GM10248 (cell line): ENCODE measurements around the gene EGFLAM.

ENCODE experiments used
- CTCF ChIA-PET: fragments of 300-600 bp; sonication (Branson Sonifier 250); formaldehyde crosslinking; extraction: SDS; loops from one replicate; lab custom pipeline; 2021; ENCODE audit warnings: antibody characterized with exemption; lab: Yijun Ruan, JAX
- POLR2A ChIA-PET: fragments of 350-650 bp; sonication (Branson Sonifier 250); formaldehyde crosslinking; extraction: SDS; loops from one replicate; lab custom pipeline; 2020; ENCODE audit warnings: antibody characterized with exemption; lab: Yijun Ruan, JAX
- DNase-seq: peaks from one replicate; pipeline ENCODE4 v3.0.0; 2012; ENCODE audit errors: extremely low spot score
- CTCF ChIP-seq: IDR thresholded peaks from 2 replicates; pipeline ENCODE4 v1.5.1; 2012; ENCODE audit warnings: mild to moderate bottlenecking, low read depth; ENCODE audit errors: extremely low read depth, missing control alignments, control extremely low read depth

EGFLAM gene

GRCh38 chr5:38380537-38380936 is 122.2 kb downstream of the EGFLAM start:
- DNase-seq, result no peak
- POLR2A ChIA-PET, result no interaction called here
- TF ChIP-seq CTCF, result no peak
- CTCF ChIA-PET, result interaction anchor here (1.0 to 3.4 kb wide), 3 partner anchors 9 to 429 kb away, joined by 3 to 27 read pairs (median 4); no protein-coding TSS in a partner anchor

- no peak for DNase-seq
- no peak for TF ChIP-seq CTCF
- ChIA-PET CTCF (interaction anchor here (1.3 to 3.4 kb wide), 4 partner anchors 10 to 429 kb away, joined by 3 to 33 read pairs (median 15); no protein-coding TSS in a partner anchor), POLR2A (no interaction called here)
These were observed 123.0 kb downstream of the EGFLAM start for GRCh38 chr5:38381361-38381760.

- POLR2A ChIA-PET, result no interaction called here
- CTCF ChIA-PET, result interaction anchor here (0.7 to 3.4 kb wide), 25 partner anchors 9 to 697 kb away, joined by 3 to 33 read pairs (median 4); no protein-coding TSS in a partner anchor
- DNase-seq, result peak; percentile 59
- peak; percentile 71 for TF ChIP-seq CTCF
These were observed 124.5 kb downstream of the EGFLAM start for GRCh38 chr5:38382898-38383297.

GRCh38 chr5:38383701-38384100 is 125.3 kb downstream of the EGFLAM start:
- no peak for DNase-seq
- TF ChIP-seq CTCF, result no peak
- ChIA-PET CTCF (interaction anchor here (1.0 to 3.4 kb wide), 10 partner anchors 8 to 427 kb away, joined by 3 to 33 read pairs (median 6); no protein-coding TSS in a partner anchor), POLR2A (no interaction called here)

- POLR2A ChIA-PET, result no interaction called here
- no peak for TF ChIP-seq CTCF
- DNase-seq, result no peak
- CTCF ChIA-PET, result interaction anchor here (1.6 kb wide), 1 partner anchor 29 kb away, joined by 4 read pairs; no protein-coding TSS in a partner anchor
These were observed 126.0 kb downstream of the EGFLAM start for GRCh38 chr5:38384396-38384795.

GRCh38 chr5:38387161-38387560 is 128.8 kb downstream of the EGFLAM start:
- ChIA-PET CTCF (interaction anchor here (1.2 to 1.5 kb wide), 2 partner anchors 11 to 423 kb away, joined by 3 to 6 read pairs; no protein-coding TSS in a partner anchor), POLR2A (no interaction called here)
- DNase-seq, result no peak
- no peak for TF ChIP-seq CTCF

GRCh38 chr5:38393636-38394035 is 135.3 kb downstream of the EGFLAM start:
- TF ChIP-seq CTCF, result no peak
- CTCF ChIA-PET, result no interaction called here
- POLR2A ChIA-PET, result no interaction called here
- no peak for DNase-seq
